HG02943 (cell line): ENCODE results near the gene ADCY2.

Source experiments
- ATAC-seq: cut with Tn5 transposase; IDR thresholded peaks from one replicate; pipeline ENCODE4 v1.9.1; 2021; ENCODE audit warnings: mild to moderate bottlenecking, low read depth, moderate library complexity; ENCODE audit not compliant: unreplicated experiment

Gene ADCY2

DNA sequence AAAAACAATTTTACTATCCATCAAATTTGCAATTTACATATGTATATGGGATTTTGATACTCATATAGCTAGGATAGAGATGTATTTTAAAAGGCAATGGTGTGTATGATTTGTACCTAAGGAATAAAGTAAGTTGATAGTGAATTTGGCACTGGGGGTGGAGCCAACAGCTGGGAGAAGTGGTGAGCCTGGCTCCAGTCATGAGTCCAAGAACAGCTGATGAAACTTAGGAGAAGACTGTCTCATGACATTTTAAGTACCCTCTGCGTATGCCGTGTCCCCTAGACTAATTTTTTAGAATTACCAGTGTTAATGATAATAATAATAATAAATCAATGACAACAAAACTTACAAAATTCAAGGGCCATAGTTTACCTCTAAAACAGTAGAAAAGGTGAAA lies 181.4 kb downstream of the ADCY2 start:
- ATAC-seq, result no peak

DNA sequence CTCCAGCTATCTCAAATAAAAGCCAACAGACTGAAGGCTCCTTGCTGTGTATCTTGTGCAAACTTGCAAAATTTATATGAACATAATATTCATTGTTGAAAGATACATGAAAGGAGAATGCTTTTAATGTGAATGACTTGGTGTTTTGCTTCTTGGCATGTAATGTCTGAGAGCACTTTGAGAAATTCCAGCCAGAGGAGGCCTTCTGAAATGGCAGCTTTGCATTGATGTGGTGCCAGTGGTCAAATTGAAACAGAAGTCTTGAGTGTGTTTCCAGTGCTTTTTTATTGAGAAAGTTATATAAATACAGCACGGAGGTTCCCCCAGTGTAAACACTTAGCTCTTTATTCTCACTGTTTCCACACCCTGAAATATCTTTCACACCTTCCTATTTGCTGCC lies 182.1 kb downstream of the ADCY2 start:
- ATAC-seq, result no peak

DNA sequence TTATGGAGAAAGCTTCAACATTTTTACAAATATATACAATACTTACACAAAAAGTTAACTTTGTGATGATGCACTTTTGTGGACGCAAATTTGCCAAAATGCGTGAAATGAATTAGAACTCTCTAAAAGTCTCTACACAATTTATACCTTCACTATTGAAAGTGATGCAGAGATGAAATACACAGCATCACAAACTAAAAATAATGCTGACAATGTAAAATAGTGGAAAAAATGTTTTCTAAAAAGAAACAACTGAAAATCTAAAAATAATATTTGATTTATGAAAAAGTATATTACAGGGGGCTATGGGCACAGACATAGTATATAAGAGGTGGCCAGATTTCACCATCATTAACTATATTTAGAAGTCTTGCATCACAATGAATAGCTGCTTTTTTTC lies 188.8 kb downstream of the ADCY2 start:
- no peak for ATAC-seq

DNA sequence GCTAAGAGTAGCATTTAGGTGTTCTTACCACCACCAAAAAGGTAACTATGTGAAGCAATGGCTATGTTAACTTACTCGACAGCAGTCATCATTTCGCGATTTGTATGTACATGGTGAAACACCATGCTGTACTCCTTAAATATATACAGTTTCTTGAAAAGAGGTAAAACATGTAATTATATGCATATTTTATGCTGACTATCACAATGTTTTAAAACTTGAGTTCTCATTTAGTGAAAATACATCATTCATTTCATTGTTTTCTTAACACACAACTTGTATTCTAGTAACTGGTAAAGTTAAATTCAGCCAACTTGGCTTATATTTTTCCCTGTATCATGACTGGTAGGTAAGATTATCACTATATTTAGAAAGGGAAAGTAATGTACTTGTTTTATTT lies 189.9 kb downstream of the ADCY2 start:
- no peak for ATAC-seq

DNA sequence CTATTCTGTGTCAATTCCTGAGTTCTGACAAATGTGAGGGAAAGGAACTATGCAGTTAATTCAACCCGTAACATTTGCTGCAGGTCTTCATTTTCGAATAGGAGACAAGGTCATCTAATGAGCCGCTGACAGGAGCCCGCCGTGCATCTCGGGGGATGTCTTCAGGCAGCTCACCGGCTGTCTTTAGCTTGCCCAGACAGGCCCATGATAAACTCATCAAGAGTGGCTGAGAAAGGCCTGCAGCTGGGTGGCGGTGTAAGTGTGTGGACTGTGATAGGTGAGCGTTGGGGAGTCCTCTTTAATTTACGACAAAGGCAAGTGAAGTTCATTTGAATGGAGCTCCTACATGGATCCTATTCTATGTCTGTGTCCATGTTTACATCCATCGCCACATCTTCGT lies 190.5 kb downstream of the ADCY2 start:
- no peak for ATAC-seq

DNA sequence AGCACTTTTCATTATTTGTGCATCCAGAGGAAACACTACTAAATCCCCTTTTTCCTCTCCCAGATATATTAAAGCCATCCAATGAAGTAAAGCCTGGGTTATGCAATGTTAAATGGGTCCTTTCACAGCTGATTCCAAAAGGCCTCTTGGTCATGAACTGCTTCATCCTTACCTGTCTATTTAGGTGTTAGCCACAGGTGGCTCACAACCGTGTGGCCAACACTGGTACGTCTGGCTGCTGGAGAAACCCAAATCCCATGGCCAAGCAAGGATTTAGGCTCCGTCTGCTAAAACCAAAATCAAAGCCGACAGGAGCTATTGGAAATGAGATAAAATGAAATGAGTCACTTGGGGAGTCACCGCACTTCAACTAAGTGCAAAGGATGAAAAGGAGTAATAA lies 193.9 kb downstream of the ADCY2 start:
- ATAC-seq, result no peak

DNA sequence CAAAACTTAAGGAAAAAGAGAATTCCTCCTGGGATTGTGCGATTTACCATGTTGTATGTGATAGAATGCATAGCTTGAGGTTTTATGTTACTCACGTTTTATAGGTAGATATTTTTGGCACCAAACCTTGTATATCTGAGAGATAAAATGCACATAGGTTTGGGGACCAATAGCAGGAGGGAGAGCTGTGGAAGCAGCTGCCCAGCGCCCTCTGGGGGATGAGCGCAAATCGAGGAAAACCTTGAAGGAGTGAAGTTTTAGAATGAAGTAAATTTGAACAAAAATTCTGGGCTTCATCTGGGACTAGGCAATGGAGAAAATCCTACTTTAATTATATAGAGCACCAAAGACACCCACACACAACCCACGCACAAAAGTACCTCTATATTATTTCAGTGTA lies 197.0 kb downstream of the ADCY2 start:
- no peak for ATAC-seq

DNA sequence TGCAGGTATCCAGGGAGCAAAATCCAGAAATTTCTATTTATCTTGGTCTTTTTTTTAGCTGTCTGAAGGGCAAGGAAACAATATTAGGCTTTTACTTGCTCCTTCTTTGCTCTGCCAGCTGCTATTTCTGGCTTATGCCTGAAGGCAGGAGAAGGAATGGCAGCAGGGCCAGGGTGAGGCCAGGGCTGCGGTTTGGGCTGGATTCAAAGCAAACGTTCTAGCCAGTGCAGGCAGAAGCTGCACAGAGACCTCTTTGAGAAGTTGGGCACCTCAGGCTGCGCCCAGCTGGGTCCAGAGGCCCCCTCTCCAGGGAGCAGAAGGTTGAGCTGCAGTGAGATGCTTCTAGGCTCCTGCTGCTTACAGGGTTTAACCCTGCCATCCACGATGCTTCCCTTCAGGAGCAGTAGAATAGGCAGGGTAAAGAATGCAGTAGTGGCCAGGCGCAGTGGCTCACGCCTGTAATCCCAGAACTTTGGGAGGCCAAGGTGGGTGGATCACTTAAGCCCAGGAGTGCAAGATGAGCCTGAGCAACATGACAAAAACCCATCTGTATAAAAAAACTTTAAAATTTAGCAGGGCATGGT lies 201.2 kb downstream of the ADCY2 start:
- no peak for ATAC-seq

DNA sequence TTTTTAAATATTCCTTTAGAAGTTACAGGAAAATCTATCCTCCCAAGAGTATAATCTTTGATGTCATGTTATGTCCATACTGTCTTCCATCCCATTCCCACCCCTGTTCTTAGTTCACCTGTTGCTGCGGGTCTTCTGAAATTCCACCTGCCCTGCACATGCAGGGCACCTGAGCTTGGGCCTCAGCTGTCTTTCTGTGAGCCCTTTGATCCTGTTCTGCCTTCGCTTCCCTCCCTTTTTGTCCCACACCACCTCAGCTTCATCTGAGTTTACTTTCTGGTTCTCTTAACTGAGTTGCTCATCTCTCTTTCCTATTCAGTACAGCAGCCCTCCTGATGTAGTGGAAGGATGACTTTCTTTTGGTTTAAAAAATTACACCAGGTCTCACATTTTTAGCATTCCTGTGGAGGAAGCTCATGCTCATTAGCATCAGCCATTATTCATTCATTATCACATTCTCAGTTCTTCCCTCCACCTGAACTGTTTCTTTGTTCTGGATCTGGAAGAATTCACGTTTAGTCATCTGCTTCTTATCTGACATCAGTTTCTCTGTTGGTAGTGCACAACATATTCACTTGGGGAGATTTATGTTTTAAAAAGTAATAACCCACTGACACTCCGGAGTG lies 211.0 kb downstream of the ADCY2 start:
- no peak for ATAC-seq

DNA sequence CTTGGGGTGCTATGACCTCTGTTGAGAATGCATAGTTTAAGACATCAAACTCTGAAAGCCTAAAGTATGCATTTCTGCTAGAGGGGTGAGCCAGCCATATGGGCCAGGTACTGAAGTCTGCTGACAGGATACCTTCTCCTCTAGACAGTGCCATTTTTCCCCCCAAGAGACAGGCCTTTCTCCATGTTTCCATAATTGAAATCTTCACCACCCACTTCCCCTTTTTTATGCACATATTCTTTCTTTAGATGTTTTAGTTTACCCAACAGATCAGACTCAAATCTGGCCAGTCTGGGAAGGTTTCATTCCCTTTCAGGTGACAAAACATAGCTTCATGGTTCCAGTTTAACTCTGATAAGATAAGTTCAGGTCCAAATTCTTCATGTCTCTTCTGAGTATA lies 212.8 kb downstream of the ADCY2 start:
- no peak for ATAC-seq

DNA sequence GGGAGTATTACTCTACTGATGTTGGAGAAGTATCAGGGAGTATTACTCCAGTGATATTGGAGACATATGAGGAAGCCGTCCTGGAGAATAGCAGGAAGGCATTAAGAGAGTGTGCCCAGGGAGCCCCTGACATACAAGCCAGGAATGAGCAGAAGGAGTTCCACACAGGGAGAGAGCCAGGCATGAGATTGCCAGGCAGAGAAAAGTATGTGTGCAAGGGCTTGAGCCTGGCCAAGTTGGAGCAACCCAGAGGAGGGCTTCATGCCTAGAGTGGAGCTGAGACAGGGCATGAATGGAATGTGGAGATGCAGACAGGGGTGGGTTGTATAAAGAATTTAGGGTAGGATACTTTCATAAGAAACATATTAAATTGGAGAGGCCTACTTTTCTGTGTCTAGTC lies 213.8 kb downstream of the ADCY2 start:
- no peak for ATAC-seq

DNA sequence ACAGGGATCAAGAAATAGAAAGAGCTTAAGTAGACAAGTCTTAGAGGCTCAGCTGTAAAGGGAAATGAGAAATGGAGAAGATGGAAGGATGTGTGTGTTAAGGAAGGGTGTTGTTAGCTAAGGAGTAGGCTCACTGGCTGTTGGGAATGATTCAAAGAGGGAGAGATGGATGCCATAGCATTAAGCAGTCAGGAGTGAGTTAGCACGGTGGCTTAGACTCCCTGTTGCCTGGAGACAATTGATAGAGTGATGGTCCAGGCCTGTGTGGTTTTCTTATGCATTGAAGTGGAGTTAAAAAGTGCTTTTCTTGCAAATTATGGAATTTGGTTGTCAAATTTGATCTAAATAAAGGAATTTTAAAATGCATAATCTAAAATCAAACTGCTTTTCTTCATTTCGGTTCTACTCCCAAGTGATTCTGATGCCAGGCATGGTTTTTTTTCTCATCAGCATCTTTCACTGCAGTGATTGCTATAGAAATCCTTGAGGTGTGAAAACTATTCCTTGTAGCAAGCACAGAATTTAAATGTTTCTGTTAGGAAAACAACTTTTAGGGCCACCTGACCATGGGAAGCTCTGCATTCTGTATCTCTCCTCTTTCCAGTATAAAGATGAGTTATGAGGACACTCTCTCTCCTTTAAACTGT lies 214.7 kb downstream of the ADCY2 start:
- ATAC-seq, result no peak

DNA sequence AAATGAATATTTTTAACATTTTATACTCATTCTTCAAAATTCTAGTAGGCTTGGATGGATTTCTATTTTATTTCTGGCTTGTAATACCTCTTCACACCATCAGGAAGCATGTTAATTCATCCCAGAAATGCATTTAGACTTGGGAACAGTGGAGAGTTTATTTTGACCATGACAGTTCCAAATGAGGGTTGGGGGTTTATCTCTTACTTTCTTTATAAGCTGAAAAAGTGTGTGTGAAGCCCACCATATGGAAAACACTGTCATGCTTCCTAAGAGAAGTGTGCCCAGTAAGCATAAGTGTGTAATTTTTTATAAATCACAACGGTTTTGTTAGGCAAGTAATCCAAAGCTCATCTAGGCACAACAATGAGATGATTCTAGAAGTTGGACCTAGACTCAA lies 215.6 kb downstream of the ADCY2 start:
- no peak for ATAC-seq

DNA sequence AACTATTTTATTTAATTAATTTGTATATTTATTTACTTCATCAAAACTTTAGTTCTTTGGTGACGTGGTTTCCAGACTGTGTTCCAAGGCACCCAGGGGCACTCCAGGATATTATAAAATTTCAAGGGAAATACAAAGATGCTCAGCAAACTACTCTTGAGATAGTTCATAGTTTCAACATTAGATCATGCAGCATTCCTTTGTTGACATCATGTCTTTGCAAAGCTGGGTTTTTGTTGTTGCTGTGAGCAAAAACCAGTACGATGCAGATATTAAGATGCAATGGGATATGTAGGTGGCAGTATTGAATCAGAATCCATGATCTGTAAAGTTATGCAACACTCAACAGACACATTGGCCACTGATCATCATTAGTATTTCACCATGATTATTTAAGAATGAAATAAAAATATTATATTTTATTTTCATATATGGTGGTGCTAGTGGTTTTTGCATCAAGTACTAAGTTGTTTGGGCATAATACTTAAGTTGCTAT lies 219.7 kb downstream of the ADCY2 start:
- ATAC-seq, result no peak

DNA sequence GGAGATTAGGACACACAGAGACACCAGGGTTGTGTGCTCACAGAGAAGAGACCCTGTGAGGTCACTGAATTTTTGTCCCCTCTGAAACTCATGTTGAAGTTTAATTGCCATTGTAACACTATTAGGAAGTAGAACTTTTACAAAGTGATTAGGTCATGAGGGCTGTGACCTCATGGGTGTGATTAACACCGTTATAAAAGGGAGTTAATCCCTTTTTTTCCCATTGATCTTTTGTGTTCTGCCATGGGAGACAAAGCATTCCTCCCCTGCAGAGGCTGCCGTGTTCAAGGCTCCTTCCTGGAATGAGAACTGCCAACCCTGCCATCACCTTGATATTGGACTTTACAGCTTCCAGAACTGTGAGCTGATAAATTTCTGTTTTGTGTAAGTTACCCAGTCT lies 221.0 kb downstream of the ADCY2 start:
- ATAC-seq, result no peak

DNA sequence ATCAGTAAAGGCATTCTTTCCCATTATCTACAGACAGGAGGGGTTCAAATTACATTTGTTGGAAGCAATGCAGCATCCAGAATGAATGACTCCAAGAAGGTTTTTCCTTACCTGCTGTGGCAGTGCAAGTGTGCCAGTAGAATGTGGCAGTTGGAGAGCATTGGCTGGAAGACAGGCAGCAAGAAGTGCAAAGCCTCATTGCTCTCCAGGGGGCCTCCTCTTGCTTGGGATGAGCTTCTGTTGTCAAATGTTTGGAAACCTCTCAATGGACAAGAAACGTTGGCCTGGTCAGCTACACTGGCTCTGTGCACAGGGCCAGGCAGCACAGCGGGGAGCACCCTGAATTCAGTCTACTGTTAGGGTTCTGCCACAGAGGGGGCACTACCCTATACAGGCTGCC lies 226.6 kb downstream of the ADCY2 start:
- ATAC-seq, result no peak

DNA sequence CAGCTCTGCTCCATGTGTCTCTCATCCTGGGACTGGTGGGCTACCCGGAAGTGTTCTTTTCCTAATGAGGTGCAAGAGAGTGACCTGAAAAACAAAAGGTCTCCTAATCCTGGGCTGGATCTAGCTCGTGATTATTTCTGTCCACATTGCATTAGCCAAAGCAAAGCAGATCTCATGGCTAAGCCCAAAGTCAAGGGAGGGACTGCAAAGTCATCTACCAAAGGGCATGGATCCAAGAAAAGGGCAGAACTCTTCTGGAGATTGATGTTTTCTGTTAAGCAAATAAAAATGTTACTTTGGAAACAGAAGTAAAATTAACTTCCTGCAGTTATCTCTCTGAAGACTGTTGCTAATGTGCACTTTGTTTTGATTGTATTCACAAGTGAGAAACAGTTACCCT lies 229.8 kb downstream of the ADCY2 start:
- no peak for ATAC-seq

DNA sequence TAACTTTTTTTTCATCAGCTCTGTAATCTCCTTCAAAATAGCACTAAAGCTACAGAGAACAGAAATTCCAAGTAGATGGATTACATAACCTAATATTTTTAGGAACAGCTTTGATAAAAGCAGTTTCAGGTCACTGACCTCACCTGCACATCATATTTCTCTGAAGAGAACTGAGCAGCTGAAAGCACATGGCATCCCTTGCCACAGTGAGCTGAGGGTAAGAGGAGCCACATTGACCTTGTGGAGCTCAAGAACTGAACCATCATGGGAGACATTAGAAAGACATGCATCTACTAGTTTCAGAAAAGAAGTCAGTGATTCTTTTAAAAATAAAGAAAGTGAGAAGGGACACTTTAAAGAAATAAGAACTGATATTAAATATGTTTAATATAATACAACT lies 232.3 kb downstream of the ADCY2 start:
- no peak for ATAC-seq

DNA sequence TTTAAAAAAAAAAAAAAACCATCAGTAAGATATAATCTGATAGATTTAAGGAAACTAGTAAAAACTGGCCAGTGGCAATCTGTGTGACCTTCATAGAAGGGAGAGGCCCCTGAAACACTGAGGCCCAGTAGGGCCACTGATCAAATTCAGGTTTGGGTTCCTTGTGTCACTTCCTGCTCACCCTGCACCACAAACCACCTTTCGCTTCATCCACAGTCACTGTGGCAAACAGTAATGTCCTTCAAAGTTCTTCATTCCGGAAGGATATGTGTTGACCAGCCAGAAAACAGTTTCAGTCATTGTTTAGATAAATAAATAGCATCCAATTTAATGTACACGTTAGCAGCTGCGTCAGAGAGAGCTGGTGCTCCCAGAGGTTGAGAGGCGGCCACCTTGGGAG lies 232.9 kb downstream of the ADCY2 start:
- ATAC-seq, result no peak

DNA sequence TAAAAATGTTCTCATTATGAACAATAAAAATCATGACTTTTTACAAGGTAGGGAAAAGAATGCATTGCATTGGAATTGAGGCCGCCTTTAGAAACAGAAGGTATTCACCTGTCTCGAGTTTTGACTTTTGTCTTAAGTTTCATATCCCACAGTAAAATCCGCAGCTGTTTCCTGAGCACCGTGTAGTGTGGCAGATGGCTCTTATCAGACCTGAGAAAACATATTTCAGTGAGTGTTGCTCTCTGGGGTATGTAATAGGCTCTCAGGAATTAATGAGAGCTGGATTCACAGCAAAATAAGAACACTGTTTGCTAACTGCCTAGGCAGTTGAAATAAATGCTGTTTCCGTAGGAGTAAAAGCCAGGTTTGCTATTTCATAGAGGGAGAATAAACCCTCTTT lies 233.6 kb downstream of the ADCY2 start:
- no peak for ATAC-seq

DNA sequence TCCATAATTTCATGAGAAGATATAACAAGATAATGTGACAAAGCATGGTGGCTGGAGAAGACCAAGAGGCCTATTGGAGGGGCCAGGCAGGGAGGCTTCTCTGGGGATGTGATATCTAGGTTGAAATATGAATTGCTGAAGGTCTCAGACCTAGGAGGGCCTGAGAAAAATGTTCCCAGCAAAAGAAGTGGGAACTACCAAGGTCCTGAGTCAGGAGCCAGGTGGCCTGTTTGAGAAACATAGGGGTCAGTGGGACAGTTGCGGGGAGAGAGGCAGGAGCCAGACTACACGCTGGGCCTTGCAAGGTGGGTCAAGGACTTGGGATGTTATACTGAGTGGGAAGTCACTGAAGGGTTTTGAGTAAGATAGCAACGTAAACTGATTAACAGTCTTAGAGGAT lies 238.9 kb downstream of the ADCY2 start:
- no peak for ATAC-seq

DNA sequence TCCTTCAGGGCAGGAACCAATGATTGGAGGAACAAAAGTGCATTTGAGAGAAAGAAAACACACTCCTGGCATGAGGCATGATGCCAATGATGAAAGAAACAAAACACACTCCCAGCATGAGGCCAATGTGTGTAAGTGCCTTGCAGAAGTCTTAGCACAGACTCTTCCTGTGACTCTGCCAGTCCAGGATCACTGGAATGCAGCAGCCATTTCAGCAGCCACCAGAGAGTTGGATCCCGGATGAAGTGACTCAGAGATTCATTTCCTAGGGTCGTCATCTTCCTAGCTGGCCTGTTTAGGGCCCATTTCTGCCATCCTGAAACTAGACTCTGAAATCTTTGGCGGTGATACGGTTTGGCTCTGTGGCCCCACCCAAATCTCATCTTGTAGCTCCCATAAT lies 242.5 kb downstream of the ADCY2 start:
- no peak for ATAC-seq
